Small intestine (tissue), 7 donors: ENCODE measurements around the gene PAOX. TPM values are rescaled to one million over a fixed set of nuclear protein-coding genes. Genes with fewer than 3 reads are reported as not detected.

Experiments
- DNase-seq, 2 donors: peaks; one replicate each; pipeline versions ENCODE4 v3.0.0 to v3.0.0-alpha.2; 2013
- FAIRE-seq: peaks from 2 replicates; lab custom pipeline; 2012; peaks lifted over from hg19 to GRCh38; lab: Jason Lieb, UNC
- H3K27ac ChIP-seq, 3 donors: one replicate each; pipeline ENCODE4 v1.5.1; 2013; ENCODE audit warnings: low read length in 2 of 3, mild to moderate bottlenecking in 2 of 3, control low read depth in 1 of 3, inconsistent platforms in 1 of 3, low read depth in 1 of 3, moderate library complexity in 1 of 3
- H3K27me3 ChIP-seq, 3 donors: one replicate each; pipeline ENCODE4 v1.6.1; 2013; ENCODE audit warnings: low read length in 3 of 3, inconsistent platforms in 1 of 3; ENCODE audit not compliant: control insufficient read depth in 3 of 3, insufficient read depth in 3 of 3
- H3K36me3 ChIP-seq, 3 donors: one replicate each; pipeline ENCODE4 v1.6.1; 2013; ENCODE audit warnings: low read length in 3 of 3, inconsistent platforms in 1 of 3, low read depth in 1 of 3, mild to moderate bottlenecking in 1 of 3, moderate library complexity in 1 of 3; ENCODE audit not compliant: control insufficient read depth in 3 of 3, insufficient read depth in 2 of 3
- H3K4me1 ChIP-seq, 3 donors: one replicate each; pipeline ENCODE4 v1.6.1; 2013; ENCODE audit warnings: low read length in 2 of 3, inconsistent platforms in 1 of 3, low read depth in 1 of 3, mild to moderate bottlenecking in 1 of 3, moderate library complexity in 1 of 3; ENCODE audit not compliant: control insufficient read depth in 3 of 3, insufficient read depth in 2 of 3
- H3K4me3 ChIP-seq, 3 donors: one replicate each; pipeline ENCODE4 v1.5.1; 2013; ENCODE audit warnings: low read length in 3 of 3, control low read depth in 1 of 3, inconsistent platforms in 1 of 3, low read depth in 1 of 3, mild to moderate bottlenecking in 1 of 3, moderate library complexity in 1 of 3
- H3K9me3 ChIP-seq, 2 donors: one replicate each; pipeline ENCODE4 v1.6.1; 2013; ENCODE audit warnings: low read depth in 1 of 2, low read length in 1 of 2; ENCODE audit not compliant: control insufficient read depth in 2 of 2, insufficient read depth in 1 of 2
- WGBS, 3 donors: extraction: QIAGEN DNeasy Blood & Tissue Kit; methylation state at CpG; one replicate each; pipeline ENCODE4 v1.1.7; 2013; 5-methylcytosine and 5-hydroxymethylcytosine counted together
- polyA plus RNA-seq, 4 donors: library from polyadenylated mRNA; stranded (reverse) in 3 of 4; unstranded in 1 of 4; fragments of 200-250 nt in 3 of 4; fragments of 120-200 nt in 1 of 4; gene quantifications; one replicate each; pipeline versions ENCODE4 v1.2.1 to v1.2.3, GENCODE V29; 2013
- donor health status: healthy with polysubstance abuse.
- donor health status: control.
- donor health status: control.
- donor health status: Bipolar disorder and iron deficiency.
- donor health status: healthy.

PAOX gene
- polyA plus RNA-seq, 4 donors, result 7.9 to 40.8 (median 11.4) TPM

GRCh38 chr10:133388973-133389818 is 10.1 kb downstream of the PAOX start:
- Histone ChIP-seq H3K27ac (peak overlapping the region in 2 of 3 donors; percentile 22 to 92), H3K4me1 (peaks cover 0 to 2% (median 0%) of the 10 kb centered on the region in 3 donors), H3K27me3 (no peaks in the 10 kb centered on the region), H3K9me3 (no peaks in the 10 kb centered on the region), H3K36me3 (peaks cover 0 to 23% (median 7%) of the 10 kb centered on the region in 3 donors), H3K4me3 (peak overlapping the region in 2 of 3 donors; percentile 12 to 24)
- FAIRE-seq (no peak), DNase-seq (peak in 1 of 2 donors; percentile 26)
- 68 to 78% (median 71%) methylated on average over 39 of the region's 39 CpGs for WGBS, 3 donors

DNA sequence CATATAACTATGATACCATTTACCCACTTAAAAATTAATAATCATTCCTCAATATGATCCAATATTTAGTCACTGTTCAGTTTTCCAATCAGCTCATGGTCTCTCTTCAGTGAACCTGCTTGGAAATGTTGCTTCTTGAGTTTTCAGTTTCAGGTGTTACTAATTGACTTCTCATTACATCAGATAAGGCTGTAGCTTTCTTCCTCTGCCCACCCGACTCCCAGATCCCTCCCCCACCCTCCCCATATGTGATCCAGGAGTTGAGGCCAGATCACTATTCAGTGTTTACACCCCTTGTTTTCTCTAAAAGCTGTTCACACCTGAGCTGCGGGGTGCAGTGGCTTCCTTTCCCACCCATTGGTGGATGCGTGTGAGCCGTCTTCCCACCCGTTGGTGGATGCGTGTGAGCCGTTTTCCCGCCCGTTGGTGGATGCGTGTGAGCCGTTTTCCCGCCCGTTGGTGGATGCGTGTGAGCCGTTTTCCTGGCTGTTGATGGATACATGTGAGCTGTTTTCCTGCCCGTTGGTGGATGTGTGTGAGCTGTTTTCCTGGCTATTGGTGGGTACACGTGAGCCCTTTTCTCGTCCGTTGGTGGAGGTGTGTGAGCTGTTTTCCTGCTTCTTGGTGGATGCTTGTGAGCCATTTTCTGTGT is 11.7 kb downstream of the PAOX start:
- FAIRE-seq (no peak), DNase-seq (no peak)
- 88 to 91% (median 89%) methylated on average over 19 of the region's 19 CpGs for WGBS, 3 donors
- Histone ChIP-seq H3K4me3 (no peak overlapping the region), H3K9me3 (no peaks in the 10 kb centered on the region), H3K4me1 (peaks cover 0 to 2% (median 0%) of the 10 kb centered on the region in 3 donors), H3K27ac (peak overlapping the region in 2 of 3 donors; percentile 73 to 92), H3K27me3 (no peaks in the 10 kb centered on the region), H3K36me3 (peaks cover 0 to 27% (median 2%) of the 10 kb centered on the region in 3 donors)

DNA sequence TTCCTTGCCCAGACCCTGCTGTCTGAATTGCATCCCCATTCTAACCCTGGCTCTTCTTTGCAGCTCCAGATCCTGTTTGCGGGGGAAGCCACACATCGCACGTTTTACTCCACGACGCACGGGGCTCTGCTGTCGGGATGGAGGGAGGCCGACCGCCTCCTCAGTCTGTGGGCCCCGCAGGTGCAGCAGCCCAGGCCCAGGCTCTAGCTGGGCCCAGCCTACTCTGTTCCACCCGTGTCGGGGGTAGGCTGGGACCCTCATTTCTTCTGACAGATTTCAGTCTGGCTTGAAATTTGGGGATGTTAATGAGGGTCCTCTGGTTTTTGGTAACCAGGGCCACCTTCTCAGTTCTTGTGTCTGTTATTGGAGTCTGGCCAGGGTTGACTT is 12.2 kb downstream of the PAOX start:
- H3K36me3 ChIP-seq, result peaks cover 0 to 33% (median 2%) of the 10 kb centered on the region in 3 donors
- no peaks in the 10 kb centered on the region for H3K9me3 ChIP-seq
- DNase-seq (no peak), FAIRE-seq (no peak)
- peaks cover 0 to 2% (median 0%) of the 10 kb centered on the region in 3 donors for H3K4me1 ChIP-seq
- peak overlapping the region in 1 of 3 donors; percentile 92 for H3K27ac ChIP-seq
- H3K4me3 ChIP-seq, result no peak overlapping the region
- 94 to 98% (median 95%) methylated on average over 12 of the region's 12 CpGs for WGBS, 3 donors
- H3K27me3 ChIP-seq, result no peaks in the 10 kb centered on the region

- Histone ChIP-seq H3K27me3 (no peaks in the 10 kb centered on the region), H3K27ac (no peak overlapping the region), H3K4me1 (peaks cover 0 to 2% (median 0%) of the 10 kb centered on the region in 3 donors), H3K36me3 (peaks cover 0 to 38% (median 2%) of the 10 kb centered on the region in 3 donors), H3K4me3 (no peak overlapping the region), H3K9me3 (no peaks in the 10 kb centered on the region)
- WGBS, 3 donors, result 77 to 89% (median 80%) methylated on average over 10 to 12 of the region's 12 CpGs
- FAIRE-seq (no peak), DNase-seq (no peak)
Measured at GRCh38 chr10:133391761-133392518, 12.9 kb downstream of the PAOX start.

DNA sequence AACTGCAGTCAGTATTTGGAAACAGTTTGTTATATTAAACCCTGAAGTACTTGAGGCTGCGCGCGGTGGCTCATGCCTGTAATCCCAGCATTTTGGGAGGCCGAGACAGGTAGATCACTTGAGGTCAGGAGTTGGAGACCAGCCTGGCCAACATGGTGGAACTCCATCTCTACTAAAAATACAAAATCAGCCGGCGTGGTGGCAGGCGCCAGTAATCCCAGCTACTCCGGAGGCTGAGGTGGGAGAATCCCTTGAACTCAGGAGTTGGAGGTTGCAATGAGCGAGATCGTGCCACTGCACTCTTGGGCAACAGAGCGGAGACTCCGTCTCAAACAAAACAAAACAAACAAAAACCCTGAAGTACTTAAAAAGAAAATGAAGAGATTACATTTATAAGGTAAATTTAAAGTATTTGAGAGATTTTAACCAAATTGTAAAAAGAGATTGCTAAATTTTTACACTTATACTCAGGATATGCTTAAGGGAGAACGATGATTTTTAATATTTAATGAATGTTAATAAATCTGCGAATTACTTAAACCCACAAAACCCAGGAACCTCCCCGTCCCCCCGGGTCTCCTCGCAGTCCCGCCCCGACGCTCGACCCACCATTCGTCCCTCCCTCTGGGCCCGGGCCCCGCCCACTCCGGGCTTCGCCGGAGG is 14.5 kb downstream of the PAOX start:
- 35 to 37% (median 36%) methylated on average over 27 of the region's 27 CpGs for WGBS, 3 donors
- Histone ChIP-seq H3K36me3 (peaks cover 0 to 47% (median 4%) of the 10 kb centered on the region in 3 donors), H3K4me3 (peak overlapping the region; percentile 75 to 78 (median 75)), H3K27ac (peak overlapping the region in 2 of 3 donors; percentile 18 to 86), H3K27me3 (no peaks in the 10 kb centered on the region), H3K9me3 (no peaks in the 10 kb centered on the region), H3K4me1 (peaks cover 0 to 2% (median 0%) of the 10 kb centered on the region in 3 donors)
- DNase-seq (no peak), FAIRE-seq (no peak)

DNA sequence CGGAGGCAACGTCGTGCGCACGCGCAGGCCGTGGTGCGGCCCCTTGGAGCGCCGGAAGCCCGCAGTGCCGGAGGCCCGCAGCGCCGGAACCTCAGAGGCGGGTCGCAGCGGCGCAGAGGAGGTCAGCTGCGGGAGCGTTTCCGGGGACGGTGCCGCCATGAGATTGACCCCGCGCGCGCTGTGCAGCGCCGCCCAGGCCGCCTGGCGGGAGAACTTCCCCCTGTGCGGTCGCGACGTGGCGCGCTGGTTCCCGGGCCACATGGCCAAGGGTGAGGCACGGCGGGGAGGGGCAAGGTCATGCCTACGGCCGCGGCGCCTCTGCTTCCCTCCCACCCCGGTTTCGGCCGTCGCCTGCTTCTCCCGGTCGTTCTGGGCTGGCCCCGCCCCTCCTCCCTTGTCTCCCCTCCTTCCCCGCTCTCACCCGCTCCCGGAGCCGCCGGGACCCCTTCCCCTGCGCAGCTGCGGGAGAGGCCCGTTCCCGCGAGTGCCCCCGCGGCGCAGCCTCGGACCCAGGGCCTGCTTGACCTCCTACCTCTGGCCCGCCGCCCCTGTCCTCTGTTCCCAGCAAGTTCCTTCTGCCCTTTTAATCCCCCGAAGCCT is 15.1 kb downstream of the PAOX start, which contains the start of gene MTG1:
TSS of gene MTG1 (plus strand) at position 94 of the 600 bp plus-strand sequence. CDS start at position 158, 64 bp downstream.
- FAIRE-seq (no peak), DNase-seq (peak; percentile 95 to 97)
- Histone ChIP-seq H3K4me1 (peaks cover 0 to 2% (median 0%) of the 10 kb centered on the region in 3 donors), H3K9me3 (no peaks in the 10 kb centered on the region), H3K36me3 (peaks cover 0 to 52% (median 8%) of the 10 kb centered on the region in 3 donors), H3K4me3 (peak within 1 kb of the TSS; percentile 75 to 78 (median 75)), H3K27ac (peak within 1 kb of the TSS; percentile 78 to 94 (median 86)), H3K27me3 (no peaks in the 10 kb centered on the region)
- 0 to 1% (median 0%) methylated on average over 40 to 69 of the region's 69 CpGs for WGBS, 3 donors

GRCh38 chr10:133394801-133395221 is 15.7 kb downstream of the PAOX start:
- H3K9me3 ChIP-seq, result no peaks in the 10 kb centered on the region
- H3K36me3 ChIP-seq, result peaks cover 0 to 54% (median 10%) of the 10 kb centered on the region in 3 donors
- no peaks in the 10 kb centered on the region for H3K27me3 ChIP-seq
- peak overlapping the region; percentile 75 to 78 (median 75) for H3K4me3 ChIP-seq
- DNase-seq, result peak in 1 of 2 donors; percentile 22
- H3K4me1 ChIP-seq, result peaks cover 0 to 2% (median 0%) of the 10 kb centered on the region in 3 donors
- peak overlapping the region; percentile 78 to 94 (median 86) for H3K27ac ChIP-seq
- whole genome bisulfite sequencing, 3 donors, result 14 to 25% (median 20%) methylated on average over 21 of the region's 21 CpGs
- FAIRE-seq, result no peak
